ENCODE measurements around the gene TOX3. TPM values are rescaled to one million over a fixed set of nuclear protein-coding genes. Genes with fewer than 3 reads are reported as not detected.

Gene TOX3
- total and polyA plus RNA-seq, 2 of the 13 experiments (the other 11 are each of a cell fraction or from before 2014, with no cell fraction given) = 14.5 to 98.6 TPM

GRCh38 chr16:52573365-52574299 lies 26.7 kb upstream of the TOX3 start (continued):
- TF ChIP-seq PRDM15 (CRISPR knock-in tag; IDR thresholded peaks at IDR 0.05) (peak; percentile 57), YEATS2 (CRISPR knock-in tag; IDR thresholded peaks at IDR 0.05; ENCODE audit: borderline replicate concordance) (peak; percentile 64; the same call in 1 of the 2 replicates), ZMYM3 (CRISPR knock-in tag; IDR thresholded peaks at IDR 0.05) (peak; percentile 99), ZNF704 (CRISPR knock-in tag; IDR thresholded peaks at IDR 0.05; ENCODE audit: borderline replicate concordance) (no peak), CTCF (CRISPR knock-in tag; IDR thresholded peaks at IDR 0.05) (no peak), ZNF781 (CRISPR knock-in tag; IDR thresholded peaks at IDR 0.05; ENCODE audit: borderline replicate concordance, not compliant biosample characterization) (no peak), KAT7 (CRISPR knock-in tag; IDR thresholded peaks at IDR 0.05; ENCODE audit: borderline replicate concordance) (0 out of 2 replicates have a peak, but pooled peaks have one; percentile 37), ZFP36L1 (CRISPR knock-in tag; IDR thresholded peaks at IDR 0.05) (peak; percentile 49; the same call in 1 of the 2 replicates), HHEX (CRISPR knock-in tag; IDR thresholded peaks at IDR 0.05) (peak; percentile 20; the same call in 1 of the 2 replicates), ZMAT5 (CRISPR knock-in tag; IDR thresholded peaks at IDR 0.05; ENCODE audit: borderline replicate concordance, low read depth) (no peak), ZNF331 (CRISPR knock-in tag; IDR thresholded peaks at IDR 0.05) (peak; percentile 87), HDAC2 (CRISPR knock-in tag; IDR thresholded peaks at IDR 0.05) (peak; percentile 99), FOSL2 (CRISPR knock-in tag; IDR thresholded peaks at IDR 0.05) (peak; percentile 66), ZNF790 (CRISPR knock-in tag; IDR thresholded peaks at IDR 0.05; ENCODE audit: borderline replicate concordance) (no peak; the same call in 1 of the 2 replicates), ZSCAN21 (CRISPR knock-in tag; IDR thresholded peaks at IDR 0.05; ENCODE audit: borderline replicate concordance) (no peak), POLR2A (IDR thresholded peaks at IDR 0.05; ENCODE audit: insufficient read depth in 1 of 2, low read depth in 2 of 2, low read length in 2 of 2) (peak in 1 of 2 experiments; percentile 48; a peak in 1 of 4 replicates), ZNF766 (CRISPR knock-in tag; IDR thresholded peaks at IDR 0.05; ENCODE audit: borderline replicate concordance) (no peak), ZBTB46 (CRISPR knock-in tag; IDR thresholded peaks at IDR 0.05; ENCODE audit: borderline replicate concordance) (no peak), MXD4 (CRISPR knock-in tag; IDR thresholded peaks at IDR 0.05) (peak; percentile 63; the same call in 1 of the 2 replicates)
